ENCODE data around the gene RGMB. TPM values are rescaled to one million over a fixed set of nuclear protein-coding genes. Genes with fewer than 3 reads are reported as not detected.

Gene RGMB
- total and polyA plus RNA-seq, 2 donors (not counting 3 experiments of a cell fraction or from before 2014, with no cell fraction given), result 15.0 to 31.3 TPM

GRCh38 chr5:98768960-98769209 lies 4.6 kb upstream of the RGMB start:
- POLR2A ChIA-PET, result interaction anchor here (2.0 kb wide), 1 partner anchor 27 kb away, joined by 5 read pairs; no protein-coding TSS in a partner anchor
- DNase-seq (ENCODE audit: low read depth, low spot score), result no peak
- H3K36me3 ChIP-seq (ENCODE audit: control insufficient read depth in 2 of 2, extremely low read depth in 1 of 2, insufficient read depth in 2 of 2, low read length in 2 of 2), result no peaks in the 10 kb centered on the region
- BruUV-seq (replicated peaks), result no TSS peak
- peak overlapping the region; percentile 87 for H3K9ac ChIP-seq (replicated peaks; ENCODE audit: extremely low read depth, insufficient read depth, low read length)
- H3K4me2 ChIP-seq (ENCODE audit: insufficient read depth, low read length), result peak overlapping the region; percentile 98
- H3K9me3 ChIP-seq (replicated peaks; ENCODE audit: control insufficient read depth, insufficient read depth, low read length), result no peaks in the 10 kb centered on the region
- H3K4me1 ChIP-seq (ENCODE audit: control insufficient read depth, extremely low read depth, insufficient read depth, low read length), result peaks cover 20% of the 10 kb centered on the region
- CTCF ChIA-PET, result interaction anchor here (0.7 to 7.2 kb wide), 51 partner anchors 9 to 1537 kb away, joined by 3 to 94 read pairs (median 6); no protein-coding TSS in a partner anchor
- no peaks in the 10 kb centered on the region for H3K27me3 ChIP-seq (ENCODE audit: control insufficient read depth in 2 of 2, insufficient read depth in 2 of 2, low read length in 2 of 2)
- no peaks in the 10 kb centered on the region for H4K20me1 ChIP-seq (replicated peaks; ENCODE audit: control insufficient read depth, extremely low read depth, insufficient read depth, low read length)
- peak overlapping the region; percentile 99 for H2AFZ ChIP-seq (ENCODE audit: low read depth, low read length)
- TF ChIP-seq CTCF (IDR thresholded peaks at IDR 0.05; ENCODE audit: extremely low read depth in 1 of 2, insufficient read depth in 1 of 2, low read depth in 1 of 2, low read length in 2 of 2) (peak in 1 of 2 donors; percentile 64), POLR2A (IDR thresholded peaks at IDR 0.05; ENCODE audit: low read depth, low read length) (no peak)
- dilution Hi-C loops (cut with MboI; ENCODE audit: extremely low pct_ligation_motif_present, low sequenced_read_pairs), result no loop called here
- peaks cover 11% of the 10 kb centered on the region for H3K79me2 ChIP-seq (ENCODE audit: control insufficient read depth, insufficient read depth, low read length)
- peak overlapping the region; percentile 73 for H3K27ac ChIP-seq (ENCODE audit: insufficient read depth, low read depth, low read length)
- peak overlapping the region; percentile 70 to 96 (median 90) for H3K4me3 ChIP-seq (replicated peaks in 1 of 3; ENCODE audit: insufficient read depth in 1 of 3, low read depth in 1 of 3, low read length in 3 of 3)
- intact Hi-C loops (cut with micrococcal nuclease), result loop anchor here (1.0 to 2.0 kb wide), 6 partner anchors 27 to 1538 kb away; no protein-coding TSS in a partner anchor
- no peaks in the 10 kb centered on the region for H3K9me1 ChIP-seq (replicated peaks; ENCODE audit: control insufficient read depth, extremely low read depth, insufficient read depth, low read length)
- FAIRE-seq, result no peak

- dilution Hi-C loops (cut with MboI; ENCODE audit: extremely low pct_ligation_motif_present, low sequenced_read_pairs), result no loop called here
- CTCF ChIA-PET, result interaction anchor here (0.6 to 7.2 kb wide), 49 partner anchors 8 to 1589 kb away, joined by 3 to 94 read pairs (median 6); no protein-coding TSS in a partner anchor
- H3K9me3 ChIP-seq (replicated peaks; ENCODE audit: control insufficient read depth, insufficient read depth, low read length), result no peaks in the 10 kb centered on the region
- H3K27ac ChIP-seq (ENCODE audit: insufficient read depth, low read depth, low read length), result peak overlapping the region; percentile 73
- TF ChIP-seq MAX (IDR thresholded peaks at IDR 0.05; ENCODE audit: insufficient read depth, insufficient read length) (no peak), MYC (IDR thresholded peaks at IDR 0.05; ENCODE audit: low read depth, low read length) (no peak), FOS (IDR thresholded peaks at IDR 0.05; ENCODE audit: borderline replicate concordance, insufficient read depth, low read length) (no peak), GATA2 (IDR thresholded peaks at IDR 0.05; ENCODE audit: insufficient read depth, insufficient read length, low read depth, low read length) (no peak), CTCF (IDR thresholded peaks at IDR 0.05; ENCODE audit: extremely low read depth in 1 of 2, insufficient read depth in 1 of 2, low read depth in 1 of 2, low read length in 2 of 2) (peak in 1 of 2 donors; percentile 82), JUN (IDR thresholded peaks at IDR 0.05; ENCODE audit: borderline replicate concordance, insufficient read depth, insufficient read length, low read depth) (no peak)
- no peak for FAIRE-seq
- H3K4me1 ChIP-seq (ENCODE audit: control insufficient read depth, extremely low read depth, insufficient read depth, low read length), result peaks cover 20% of the 10 kb centered on the region
- POLR2A ChIA-PET, result interaction anchor here (2.0 kb wide), 1 partner anchor 27 kb away, joined by 5 read pairs; no protein-coding TSS in a partner anchor
- peaks cover 16% of the 10 kb centered on the region for H3K79me2 ChIP-seq (ENCODE audit: control insufficient read depth, insufficient read depth, low read length)
- no peaks in the 10 kb centered on the region for H3K9me1 ChIP-seq (replicated peaks; ENCODE audit: control insufficient read depth, extremely low read depth, insufficient read depth, low read length)
- no TSS peak for BruUV-seq (replicated peaks)
- DNase-seq (ENCODE audit: low read depth, low spot score), result peak; percentile 59
- H3K9ac ChIP-seq (replicated peaks; ENCODE audit: extremely low read depth, insufficient read depth, low read length), result peak overlapping the region; percentile 87
- H3K36me3 ChIP-seq (ENCODE audit: control insufficient read depth in 2 of 2, extremely low read depth in 1 of 2, insufficient read depth in 2 of 2, low read length in 2 of 2), result no peaks in the 10 kb centered on the region
- H2AFZ ChIP-seq (ENCODE audit: low read depth, low read length), result peak overlapping the region; percentile 99
- H3K27me3 ChIP-seq (ENCODE audit: control insufficient read depth in 2 of 2, insufficient read depth in 2 of 2, low read length in 2 of 2), result no peaks in the 10 kb centered on the region
- H3K4me2 ChIP-seq (ENCODE audit: insufficient read depth, low read length), result peak overlapping the region; percentile 98
- no peaks in the 10 kb centered on the region for H4K20me1 ChIP-seq (replicated peaks; ENCODE audit: control insufficient read depth, extremely low read depth, insufficient read depth, low read length)
- H3K4me3 ChIP-seq (replicated peaks in 1 of 3; ENCODE audit: insufficient read depth in 1 of 3, low read depth in 1 of 3, low read length in 3 of 3), result peak overlapping the region; percentile 70 to 96 (median 90)
- intact Hi-C loops (cut with micrococcal nuclease), result loop anchor here (1.0 to 2.0 kb wide), 3 partner anchors 27 to 1235 kb away; no protein-coding TSS in a partner anchor
These were observed 4.1 kb upstream of the RGMB start for GRCh38 chr5:98769210-98769958.

Data from endothelial cell of umbilical vein (primary cell).